Measurements from ENCODE around the gene NACC2.

The NACC2 gene

GRCh38 chr9:136115641-136116359 lies 20.7 kb upstream of the NACC2 start:
- no peak overlapping the region for H3K4me3 ChIP-seq (replicated peaks in 1 of 2; ENCODE audit: low read depth in 2 of 2, low read length in 2 of 2)
- DNase-seq (ENCODE audit: low read depth in 2 of 2) = no peak
- TF ChIP-seq, protein P1, sequence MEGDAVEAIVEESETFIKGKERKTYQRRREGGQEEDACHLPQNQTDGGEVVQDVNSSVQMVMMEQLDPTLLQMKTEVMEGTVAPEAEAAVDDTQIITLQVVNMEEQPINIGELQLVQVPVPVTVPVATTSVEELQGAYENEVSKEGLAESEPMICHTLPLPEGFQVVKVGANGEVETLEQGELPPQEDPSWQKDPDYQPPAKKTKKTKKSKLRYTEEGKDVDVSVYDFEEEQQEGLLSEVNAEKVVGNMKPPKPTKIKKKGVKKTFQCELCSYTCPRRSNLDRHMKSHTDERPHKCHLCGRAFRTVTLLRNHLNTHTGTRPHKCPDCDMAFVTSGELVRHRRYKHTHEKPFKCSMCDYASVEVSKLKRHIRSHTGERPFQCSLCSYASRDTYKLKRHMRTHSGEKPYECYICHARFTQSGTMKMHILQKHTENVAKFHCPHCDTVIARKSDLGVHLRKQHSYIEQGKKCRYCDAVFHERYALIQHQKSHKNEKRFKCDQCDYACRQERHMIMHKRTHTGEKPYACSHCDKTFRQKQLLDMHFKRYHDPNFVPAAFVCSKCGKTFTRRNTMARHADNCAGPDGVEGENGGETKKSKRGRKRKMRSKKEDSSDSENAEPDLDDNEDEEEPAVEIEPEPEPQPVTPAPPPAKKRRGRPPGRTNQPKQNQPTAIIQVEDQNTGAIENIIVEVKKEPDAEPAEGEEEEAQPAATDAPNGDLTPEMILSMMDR (IDR thresholded peaks at IDR 0.05; ENCODE audit: low read depth, low read length) = no peak

GRCh38 chr9:136115206-136115605 lies 20.1 kb upstream of the NACC2 start:
- no peak for DNase-seq (ENCODE audit: low read depth in 2 of 2)
- TF ChIP-seq, protein P1 (IDR thresholded peaks at IDR 0.05; ENCODE audit: low read depth, low read length) = no peak
- H3K4me3 ChIP-seq (replicated peaks in 1 of 2; ENCODE audit: low read depth in 2 of 2, low read length in 2 of 2) = no peak overlapping the region

- TF ChIP-seq, protein P1 (IDR thresholded peaks at IDR 0.05; ENCODE audit: low read depth, low read length) = no peak
- H3K4me3 ChIP-seq (replicated peaks in 1 of 2; ENCODE audit: low read depth in 2 of 2, low read length in 2 of 2) = no peak overlapping the region
- no peak for DNase-seq (ENCODE audit: low read depth in 2 of 2)
Measured at GRCh38 chr9:136114610-136115009, 19.5 kb upstream of the NACC2 start.

DNA sequence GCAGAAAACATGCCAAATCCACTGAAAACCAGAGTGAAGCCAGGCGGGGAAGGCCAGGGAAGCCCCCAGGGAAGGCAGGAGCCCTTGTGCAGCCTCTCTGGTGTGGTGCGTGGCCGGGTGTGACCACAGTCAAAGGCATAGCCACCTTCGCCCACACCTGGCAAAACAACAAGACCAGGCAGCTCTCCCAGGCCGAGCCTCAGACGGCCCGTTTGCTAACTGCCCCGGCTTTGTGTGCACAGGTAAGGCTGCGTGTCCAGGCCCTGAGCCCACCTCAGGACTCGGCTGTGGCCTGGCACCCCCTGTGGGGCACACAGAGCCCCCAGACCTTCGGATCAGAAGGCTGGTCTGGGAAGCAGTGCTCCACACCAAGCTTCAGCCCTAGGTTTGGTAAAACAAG lies 17.5 kb upstream of the NACC2 start:
- no peak overlapping the region for H3K4me3 ChIP-seq (replicated peaks in 1 of 2; ENCODE audit: low read depth in 2 of 2, low read length in 2 of 2)
- DNase-seq (ENCODE audit: low read depth in 2 of 2) = no peak
- TF ChIP-seq, protein P1 (IDR thresholded peaks at IDR 0.05; ENCODE audit: low read depth, low read length) = no peak

GRCh38 chr9:136111910-136112309 lies 16.8 kb upstream of the NACC2 start:
- no peak overlapping the region for H3K4me3 ChIP-seq (replicated peaks in 1 of 2; ENCODE audit: low read depth in 2 of 2, low read length in 2 of 2)
- DNase-seq (ENCODE audit: low read depth in 2 of 2) = no peak
- TF ChIP-seq, protein P1 (IDR thresholded peaks at IDR 0.05; ENCODE audit: low read depth, low read length) = no peak

DNA sequence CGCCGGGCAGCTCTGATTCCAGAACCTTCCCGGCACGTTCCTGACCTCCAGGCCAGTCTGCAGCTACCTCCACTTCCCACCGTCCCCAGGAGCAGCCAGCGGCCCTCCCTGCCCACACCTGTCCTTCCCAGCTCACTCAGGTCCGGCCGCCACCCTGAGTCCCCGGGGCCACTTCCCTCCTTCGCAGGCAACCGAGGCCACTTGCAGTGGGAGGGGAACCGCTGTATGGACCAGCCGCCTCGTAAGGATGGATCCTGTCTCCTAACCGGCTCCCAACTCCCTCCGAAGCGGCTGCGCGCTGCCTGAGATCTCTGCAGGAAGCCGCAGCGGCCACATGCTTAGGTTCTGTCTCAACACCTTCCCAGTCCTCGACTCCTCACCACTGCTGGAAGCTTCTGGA lies 16.1 kb upstream of the NACC2 start:
- no peak overlapping the region for H3K4me3 ChIP-seq (replicated peaks in 1 of 2; ENCODE audit: low read depth in 2 of 2, low read length in 2 of 2)
- TF ChIP-seq, protein P1 (IDR thresholded peaks at IDR 0.05; ENCODE audit: low read depth, low read length) = no peak

More for the DNA sequence above, 16.1 kb upstream of the NACC2 start:
- no peak for DNase-seq (ENCODE audit: low read depth in 2 of 2)

Data from cardiac fibroblast (primary cell).